ENCODE data around the gene SMARCA5.

Gene SMARCA5

DNA sequence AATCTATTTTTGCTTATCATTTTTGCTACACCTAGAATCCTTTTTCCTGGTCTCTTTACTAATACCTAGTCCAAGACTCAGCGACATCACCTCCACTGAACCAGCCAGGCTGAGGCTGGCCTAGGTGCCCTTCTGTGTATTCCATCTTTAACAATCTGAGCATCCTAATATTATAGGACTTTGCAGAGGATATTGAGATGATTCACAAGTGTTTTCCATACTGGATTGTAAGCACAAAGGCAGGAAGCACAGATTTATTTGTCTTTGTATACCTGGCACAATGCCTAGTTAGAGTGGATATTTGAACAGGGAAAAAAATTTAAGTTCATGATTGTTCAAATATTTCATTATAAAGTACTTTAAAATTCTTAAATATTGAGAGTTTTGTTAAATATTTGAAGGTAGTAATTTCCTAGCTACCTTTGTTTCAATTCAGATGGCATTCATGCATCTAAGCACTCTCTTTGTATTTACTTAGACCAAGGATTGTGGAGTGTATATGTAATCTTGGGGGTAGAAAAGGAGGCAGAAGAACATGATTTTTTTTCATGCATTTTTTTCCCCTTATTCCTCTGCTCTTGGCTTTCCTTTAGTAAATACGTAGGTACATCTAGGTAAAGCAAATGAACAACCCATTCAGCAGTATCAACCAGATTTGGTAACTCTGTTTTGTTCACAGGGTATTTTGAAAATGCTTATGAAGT, 18.4 kb downstream of the SMARCA5 start:
- no peak for DNase-seq (ENCODE audit: low spot score)

DNA sequence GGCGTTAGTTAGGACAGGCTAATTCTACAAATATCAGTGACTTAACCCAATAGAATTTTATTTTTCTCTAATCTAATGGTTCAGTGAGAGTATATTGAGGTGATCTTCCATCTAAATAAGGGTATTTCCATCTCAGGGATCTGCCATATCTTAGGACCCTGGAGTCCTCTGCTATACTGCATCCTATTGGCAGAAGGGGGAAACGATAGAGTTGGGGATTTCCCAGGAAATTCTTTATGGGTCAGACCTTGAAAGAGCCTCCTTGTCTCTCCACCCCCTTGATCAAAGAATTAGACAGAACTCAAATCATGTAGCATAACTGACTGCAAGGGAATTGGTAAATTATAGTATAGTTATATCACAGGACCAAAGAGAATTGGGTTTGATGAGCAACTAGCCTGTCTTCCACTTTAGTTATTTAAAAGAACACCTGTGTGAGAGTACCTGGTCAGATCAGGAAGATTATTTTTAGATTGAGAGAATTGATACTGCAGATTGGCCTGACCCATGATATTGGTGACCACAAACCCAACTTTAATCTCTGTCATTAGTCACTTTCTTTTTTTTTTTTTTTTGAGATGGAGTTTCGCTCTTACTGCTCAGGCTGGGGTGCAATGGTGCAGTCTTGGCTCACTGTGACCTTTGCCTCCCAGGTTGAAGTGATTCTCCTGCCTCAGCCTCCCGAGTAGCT, 25.6 kb downstream of the SMARCA5 start:
- no peak for DNase-seq (ENCODE audit: low spot score)

DNA sequence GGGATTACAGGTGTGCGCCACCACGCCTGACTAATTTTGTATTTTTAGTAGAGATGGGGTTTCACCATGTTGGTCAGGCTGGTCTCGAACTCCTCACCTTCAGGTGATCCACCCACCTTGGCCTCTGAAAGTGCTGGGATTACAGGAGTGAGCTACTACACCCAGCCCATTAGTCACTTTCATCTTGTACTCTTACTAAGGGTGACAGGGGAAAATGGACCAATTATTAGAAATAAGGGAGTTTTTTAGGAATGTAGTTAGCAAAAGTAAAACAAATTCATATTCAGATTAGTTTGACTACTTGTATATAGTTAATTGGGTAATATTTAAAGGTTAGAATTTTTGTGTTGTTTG, 26.1 kb downstream of the SMARCA5 start:
- no peak for DNase-seq (ENCODE audit: low spot score)

DNA sequence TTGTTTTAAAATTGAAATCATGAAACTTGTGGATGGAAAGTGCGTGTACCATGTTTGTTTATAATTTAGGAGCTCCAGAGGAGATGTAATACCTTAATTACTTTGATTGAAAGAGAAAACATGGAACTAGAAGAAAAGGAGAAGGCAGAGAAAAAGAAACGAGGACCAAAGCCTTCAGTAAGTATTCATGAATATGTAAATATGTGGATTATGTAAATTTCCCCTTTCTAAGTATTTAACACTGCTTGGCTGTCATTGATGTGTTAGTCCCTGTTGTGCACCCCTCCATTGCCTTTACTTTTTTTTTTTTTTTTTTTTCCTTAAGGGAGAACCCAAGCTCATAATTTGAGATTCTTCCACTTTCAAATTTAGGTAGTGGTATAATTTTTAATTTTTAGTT, 36.4 kb downstream of the SMARCA5 start:
- DNase-seq (ENCODE audit: low spot score): no peak

DNA sequence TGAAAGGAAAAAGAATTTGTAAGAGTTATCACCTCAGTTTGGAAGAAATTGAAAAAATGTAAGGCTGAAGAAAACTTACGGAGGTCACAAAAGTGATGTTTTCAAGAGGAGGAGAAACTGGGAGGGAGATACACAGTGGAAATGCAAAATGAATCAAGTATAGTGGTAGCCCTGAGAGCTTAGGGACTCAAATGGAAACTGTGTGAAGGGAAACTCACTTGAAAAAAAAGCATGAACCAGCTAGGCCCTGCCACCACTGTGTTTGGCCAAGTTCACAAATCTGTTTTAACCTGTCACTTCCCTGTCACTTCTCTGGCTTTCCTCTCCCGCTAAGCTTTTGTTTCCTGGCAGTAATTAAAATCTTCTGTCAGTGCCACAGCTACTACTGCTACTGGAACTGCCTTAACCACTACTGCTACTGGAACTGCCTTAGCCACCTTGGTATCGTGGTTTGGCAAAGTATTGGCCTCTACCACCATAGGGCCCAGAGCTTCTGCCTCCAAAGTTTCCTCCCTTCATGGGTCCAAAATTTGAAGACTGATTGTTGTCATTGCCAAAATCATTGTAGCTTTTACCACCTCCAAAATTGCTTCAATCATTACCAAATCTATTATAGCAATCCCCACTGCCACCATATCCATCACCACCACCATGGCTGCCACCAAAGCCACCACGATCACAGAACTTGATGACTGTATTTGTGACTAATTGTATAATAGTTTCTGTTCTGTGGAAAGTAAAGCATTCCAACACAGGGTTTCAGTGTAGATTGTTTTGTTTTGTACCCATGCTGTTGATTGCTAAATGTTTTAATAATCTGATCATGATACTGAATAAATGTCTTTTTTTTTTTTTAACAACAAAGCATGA, 41.5 kb downstream of the SMARCA5 start:
- no peak for DNase-seq (ENCODE audit: low spot score)

DNA sequence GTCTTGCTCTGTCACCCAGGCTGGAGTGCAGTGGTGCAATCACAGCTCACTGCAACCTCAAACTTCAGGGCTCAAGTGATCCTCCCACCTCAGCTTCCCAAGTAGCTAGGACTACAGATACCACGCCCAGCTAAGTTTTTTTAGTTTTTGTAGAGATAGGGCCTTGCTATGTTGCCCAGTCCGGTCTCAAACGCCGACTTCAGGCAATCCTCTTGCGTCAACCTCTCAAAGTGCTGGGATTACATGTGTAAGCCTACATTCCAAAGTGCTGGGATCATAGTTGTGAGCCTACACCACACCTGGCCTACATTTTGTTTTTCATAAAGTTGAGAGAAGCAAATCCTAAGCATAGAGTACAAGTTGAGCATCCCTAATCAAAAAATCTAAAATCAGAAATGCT, 42.2 kb downstream of the SMARCA5 start:
- DNase-seq (ENCODE audit: low spot score): peak; percentile 8

DNA sequence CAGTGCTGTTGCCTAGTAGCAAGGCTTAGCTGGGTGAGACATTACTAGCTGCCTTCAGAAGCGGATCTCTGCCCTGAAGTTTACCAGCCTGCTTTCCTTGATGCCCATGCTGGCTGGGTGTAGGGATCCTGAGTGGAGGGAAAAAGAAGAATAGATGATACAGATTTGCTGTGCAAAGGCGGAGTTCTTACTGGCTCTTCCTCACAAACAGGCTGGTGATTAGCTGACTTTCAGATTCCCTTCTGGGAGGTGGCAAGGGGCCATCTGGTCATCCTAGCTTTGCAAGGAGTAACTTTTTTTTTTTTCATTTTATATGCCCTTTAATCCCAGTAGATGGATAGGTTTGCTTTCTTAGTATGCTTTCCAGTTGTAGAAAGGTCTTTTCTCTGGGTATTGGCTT, 44.8 kb downstream of the SMARCA5 start:
- no peak for DNase-seq (ENCODE audit: low spot score)

DNA sequence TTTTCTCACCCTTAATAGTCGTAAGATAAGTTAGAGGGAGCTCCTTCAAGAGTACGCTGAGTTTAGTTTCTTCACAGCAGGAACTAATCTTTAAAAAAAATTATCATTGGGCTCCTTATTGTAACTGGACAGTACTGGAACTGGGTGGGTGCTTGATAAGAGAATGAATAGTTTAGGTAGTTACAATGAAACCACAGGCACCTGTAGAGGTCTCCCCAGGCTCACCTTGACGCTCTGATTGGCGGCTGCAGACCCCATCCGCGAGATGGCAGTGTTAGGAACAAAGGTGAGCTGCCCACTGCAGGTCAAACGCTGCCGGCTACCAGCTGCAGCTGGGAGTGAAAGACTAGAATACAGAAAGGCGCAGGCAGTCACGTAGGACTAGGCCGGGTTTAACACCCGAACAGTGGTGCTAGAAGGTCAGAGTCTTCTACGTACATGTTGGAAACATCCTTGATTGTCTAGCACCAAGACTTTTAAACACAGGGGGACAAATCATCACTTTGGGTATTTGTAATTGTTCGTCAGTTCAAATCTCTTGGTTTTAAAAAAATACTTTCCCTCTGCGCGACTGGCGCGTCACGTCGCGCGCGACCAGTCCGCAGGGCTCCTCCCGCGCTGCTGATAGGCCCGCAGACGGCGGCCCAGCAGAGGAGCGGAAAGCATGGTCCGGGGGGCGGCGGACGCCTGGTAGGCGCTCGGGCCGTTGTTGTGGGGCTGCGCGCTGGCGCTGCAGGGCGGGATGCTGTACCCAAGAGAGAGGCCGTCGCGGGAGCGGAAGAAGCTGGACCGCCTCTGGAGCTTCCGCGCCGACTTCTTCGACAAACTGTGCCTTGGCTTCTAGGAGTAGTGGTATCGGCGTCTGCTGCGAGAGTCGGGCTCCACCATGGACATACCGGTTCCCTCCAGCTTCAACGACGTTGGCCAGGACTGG, 45.6 kb downstream of the SMARCA5 start:
- peak; percentile 87 for DNase-seq (ENCODE audit: low spot score)

DNA sequence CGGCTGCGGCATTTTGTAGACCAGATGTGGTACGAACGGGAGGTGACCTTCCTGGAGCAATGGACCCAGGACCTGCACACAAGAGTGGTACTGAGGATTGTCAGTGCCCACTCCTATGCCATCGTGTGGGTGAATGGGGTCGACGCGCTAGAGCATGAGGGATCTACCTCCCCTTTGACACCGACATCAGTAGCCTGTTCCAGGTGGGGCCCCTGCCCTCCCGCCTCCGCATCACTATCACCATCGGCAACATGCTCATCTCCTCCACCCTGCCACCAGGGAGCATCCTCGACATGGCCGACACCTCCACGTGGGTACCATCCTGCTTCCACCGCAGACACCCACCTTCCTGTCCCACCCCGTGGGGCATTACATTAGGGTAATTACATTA, 46.2 kb downstream of the SMARCA5 start:
- no peak for DNase-seq (ENCODE audit: low spot score)

DNA sequence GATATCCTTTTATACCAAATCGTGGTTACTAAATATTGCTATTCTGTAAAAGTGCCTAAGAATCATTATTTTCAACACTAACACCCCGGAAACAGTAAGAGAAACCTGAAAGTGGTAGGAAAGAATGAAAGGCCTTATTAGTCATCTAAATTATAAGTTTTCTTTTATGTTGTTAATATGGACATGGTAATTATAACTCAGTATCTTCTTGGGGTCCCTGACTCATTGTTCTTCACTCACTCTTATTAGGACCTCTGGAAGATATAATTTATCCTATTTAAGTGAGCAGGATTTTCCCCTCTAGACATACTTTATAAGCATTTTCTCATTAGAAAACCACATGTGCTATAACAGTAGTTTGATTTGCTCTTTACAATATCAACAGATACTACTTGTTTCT, 51.0 kb downstream of the SMARCA5 start:
- no peak for DNase-seq (ENCODE audit: low spot score)

DNA sequence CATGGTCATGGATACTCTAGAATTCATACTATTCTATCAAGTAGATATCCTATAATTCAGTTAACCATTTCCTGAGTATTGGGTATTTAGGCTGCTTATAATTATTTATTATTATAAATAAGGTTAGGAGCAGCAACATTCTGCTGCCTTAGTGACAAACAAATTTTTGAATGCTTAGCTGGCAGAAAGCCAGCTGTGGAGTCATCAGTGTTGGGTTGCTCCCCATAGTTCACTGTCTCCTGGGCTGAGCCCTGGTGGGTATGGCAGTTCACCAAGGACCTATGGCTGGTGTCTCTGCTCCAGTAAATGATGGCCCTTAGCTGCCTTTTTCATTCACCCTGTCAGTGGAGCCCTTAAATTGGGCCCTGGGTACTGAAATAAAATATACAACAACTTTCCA, 61.8 kb downstream of the SMARCA5 start:
- DNase-seq (ENCODE audit: low spot score): no peak

DNA sequence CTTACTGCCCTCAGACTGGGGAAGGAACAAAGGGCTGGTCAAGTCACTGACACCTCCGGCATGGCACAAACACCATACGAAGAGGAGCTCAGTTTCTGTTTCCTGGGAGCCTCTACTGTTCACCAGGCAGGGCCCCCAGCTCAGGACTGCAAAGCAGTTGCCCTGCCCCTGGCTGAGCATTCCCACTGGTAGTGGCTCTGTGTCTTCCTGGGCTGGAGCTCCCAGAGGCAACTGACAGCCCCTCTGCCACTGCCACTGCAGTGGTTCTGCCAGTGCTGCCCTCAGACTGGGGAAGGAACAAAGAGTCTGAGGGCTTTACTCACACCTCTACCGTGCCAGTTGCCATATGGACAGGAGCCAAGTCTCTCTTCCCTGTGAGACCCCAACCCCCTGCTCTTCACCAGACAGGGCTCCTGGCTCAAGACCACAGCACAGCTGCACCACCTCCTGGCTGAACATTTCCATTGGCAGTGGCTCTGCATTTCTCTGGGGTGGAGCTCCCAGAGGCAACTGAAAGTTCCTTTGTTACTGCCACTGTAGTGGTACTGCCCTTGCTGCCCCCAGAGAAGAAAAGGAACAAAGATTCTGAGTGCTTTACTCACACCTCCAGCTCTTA, 67.9 kb downstream of the SMARCA5 start:
- no peak for DNase-seq (ENCODE audit: low spot score)

DNA sequence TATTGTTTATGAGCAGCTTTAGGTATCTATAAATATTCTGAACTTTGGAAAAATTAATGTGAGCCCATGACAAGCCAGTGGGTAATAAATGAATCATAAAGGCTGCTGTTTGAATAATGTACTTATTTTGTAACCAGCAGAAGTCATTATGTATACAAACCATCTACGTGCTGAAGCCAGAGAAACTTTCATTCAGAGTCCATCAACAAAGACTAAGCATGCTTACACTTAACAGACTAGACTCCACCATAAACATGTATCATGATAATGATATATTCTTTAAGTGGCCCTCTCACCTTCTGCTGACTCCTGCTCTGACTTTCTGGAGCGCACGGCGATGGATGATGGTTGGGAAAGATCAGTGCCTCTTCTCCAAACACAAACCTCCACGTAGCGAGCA, 72.0 kb downstream of the SMARCA5 start:
- DNase-seq (ENCODE audit: low spot score): no peak

DNA sequence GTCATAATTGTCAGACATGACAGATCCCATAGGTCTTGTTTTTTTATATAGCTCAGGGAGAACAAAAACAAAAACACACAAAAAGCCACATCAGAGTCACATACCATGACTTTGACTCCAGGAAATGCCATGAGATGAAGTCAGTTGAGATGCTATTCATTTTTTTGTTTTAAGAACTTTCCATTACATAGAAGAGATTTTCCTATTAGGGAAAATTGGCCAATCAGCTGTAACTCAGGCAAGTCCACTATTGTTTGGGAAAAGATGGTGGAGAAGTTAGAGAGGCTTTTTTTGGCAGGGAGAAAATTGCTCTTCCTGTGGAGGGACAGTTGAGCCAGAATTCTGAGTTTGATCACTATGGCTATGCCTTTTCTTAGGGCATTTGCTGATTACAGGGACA, 72.6 kb downstream of the SMARCA5 start:
- DNase-seq (ENCODE audit: low spot score): no peak

DNA sequence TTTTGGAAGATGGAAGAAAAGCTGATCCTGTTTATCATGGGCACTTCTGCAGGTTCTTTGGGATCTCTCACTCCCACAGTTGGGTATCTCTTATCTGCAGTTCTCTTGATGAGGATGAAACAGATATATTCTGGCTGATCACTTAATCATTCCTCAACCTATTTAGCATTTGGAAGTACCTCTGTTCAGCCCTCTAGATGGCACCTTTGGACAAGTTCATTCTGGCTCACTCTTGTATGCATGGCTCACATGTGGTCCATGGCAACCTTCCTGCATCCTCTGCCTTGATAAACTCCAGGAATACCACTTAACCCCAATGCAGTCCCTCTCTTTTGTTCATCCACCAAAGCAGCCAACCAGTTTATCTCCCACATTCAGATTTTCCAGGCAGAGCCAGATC, 74.2 kb downstream of the SMARCA5 start:
- DNase-seq (ENCODE audit: low spot score): no peak

DNA sequence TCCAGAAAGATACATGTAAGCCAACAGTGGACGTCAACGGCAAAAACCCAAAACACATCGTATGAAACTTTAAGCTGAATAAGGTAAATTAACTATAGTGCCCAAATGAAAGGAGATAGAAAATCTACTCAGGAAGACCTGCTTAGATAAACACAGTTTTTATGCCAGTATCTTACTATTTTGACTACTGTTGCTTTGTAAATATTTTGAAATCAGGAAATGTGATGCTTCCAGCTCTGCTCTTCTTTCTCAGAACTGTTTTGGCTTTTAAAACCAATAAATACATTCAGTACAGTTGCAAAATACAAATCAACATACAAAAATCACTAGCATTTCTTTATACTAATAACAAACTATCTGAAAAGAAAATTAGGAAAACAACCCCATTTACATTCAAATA, 83.8 kb downstream of the SMARCA5 start:
- no peak for DNase-seq (ENCODE audit: low spot score)

DNA sequence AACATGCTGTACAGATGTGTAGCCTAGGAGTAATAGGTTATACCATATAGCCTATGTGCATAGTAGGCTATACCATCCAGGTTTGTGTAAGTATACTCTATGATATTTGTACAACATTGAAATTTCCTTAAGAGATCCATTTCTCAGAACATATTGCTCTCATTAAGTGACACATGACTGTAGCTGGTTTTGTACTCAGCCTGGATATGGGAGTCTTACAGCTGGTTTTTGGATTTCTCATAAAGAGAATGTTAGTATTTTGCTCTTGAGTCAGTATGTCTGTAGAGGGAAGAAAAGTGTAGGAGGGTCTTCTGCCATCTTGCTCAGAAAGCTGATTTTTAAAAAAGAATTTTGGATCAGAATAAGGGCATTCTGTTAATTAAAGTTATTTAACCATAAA, 85.3 kb downstream of the SMARCA5 start:
- no peak for DNase-seq (ENCODE audit: low spot score)

DNA sequence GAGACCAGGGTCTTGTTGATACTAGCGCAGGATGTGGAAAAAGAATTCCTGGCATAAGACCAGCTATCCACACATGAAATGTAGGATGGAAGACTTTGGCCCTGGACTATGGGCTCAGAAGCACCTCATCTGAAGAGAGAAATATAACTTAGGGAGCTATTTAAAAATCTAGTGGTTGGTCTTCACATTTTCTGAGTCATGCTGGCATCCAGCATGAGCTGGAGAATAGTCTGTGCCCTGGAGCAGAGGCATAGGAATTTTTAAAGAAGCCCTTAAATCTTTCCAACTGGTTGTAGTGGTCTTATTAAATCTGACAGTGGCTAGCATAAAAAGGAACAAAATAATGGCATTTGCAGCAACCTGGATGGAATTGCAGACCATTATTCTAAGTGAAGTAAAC, 86.3 kb downstream of the SMARCA5 start:
- DNase-seq (ENCODE audit: low spot score): no peak

DNA sequence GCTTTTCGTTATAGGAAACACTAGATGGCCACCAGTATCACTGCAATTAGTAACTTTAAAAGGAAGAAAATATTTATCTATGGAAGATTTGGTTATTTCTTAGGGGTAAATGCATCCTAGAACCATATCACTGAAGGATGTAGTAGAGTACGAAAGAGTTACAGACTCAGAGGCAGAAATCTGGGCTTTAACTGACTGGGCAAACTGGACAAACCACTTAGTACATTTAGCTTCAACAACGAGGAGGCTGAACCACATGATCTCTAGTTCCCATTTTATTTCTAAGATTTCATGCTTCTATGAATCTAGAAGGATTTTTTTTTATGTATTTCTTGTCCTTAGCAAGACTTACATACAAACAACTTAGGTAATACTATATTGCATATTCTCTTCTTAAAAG, 93.0 kb downstream of the SMARCA5 start:
- no peak for DNase-seq (ENCODE audit: low spot score)
